ENCODE measurements around the gene ACBD6.

DNA sequence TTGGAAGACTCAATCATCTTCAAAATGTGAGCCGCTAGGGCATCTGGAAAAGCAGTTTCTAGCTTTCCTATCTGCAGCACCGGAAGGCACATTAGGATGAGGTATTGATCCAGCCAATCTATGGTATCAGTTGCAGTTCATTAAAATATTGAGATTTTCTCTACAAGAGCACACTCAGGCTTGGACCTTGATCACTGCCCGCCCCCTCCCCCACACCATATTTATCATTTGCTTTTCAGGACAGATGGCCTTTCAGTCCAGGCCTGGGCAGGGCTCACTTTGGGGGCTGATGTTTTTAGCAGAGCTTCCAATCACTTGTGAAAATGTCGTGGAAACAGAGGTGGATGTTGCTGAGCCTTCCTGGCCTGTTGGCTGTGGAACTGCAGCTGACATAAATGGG lies 254.8 kb downstream of the ACBD6 start:
- TF ChIP-seq POLR2A (IDR thresholded peaks at IDR 0.05) = no peak
- TF ChIP-seq, protein P1, sequence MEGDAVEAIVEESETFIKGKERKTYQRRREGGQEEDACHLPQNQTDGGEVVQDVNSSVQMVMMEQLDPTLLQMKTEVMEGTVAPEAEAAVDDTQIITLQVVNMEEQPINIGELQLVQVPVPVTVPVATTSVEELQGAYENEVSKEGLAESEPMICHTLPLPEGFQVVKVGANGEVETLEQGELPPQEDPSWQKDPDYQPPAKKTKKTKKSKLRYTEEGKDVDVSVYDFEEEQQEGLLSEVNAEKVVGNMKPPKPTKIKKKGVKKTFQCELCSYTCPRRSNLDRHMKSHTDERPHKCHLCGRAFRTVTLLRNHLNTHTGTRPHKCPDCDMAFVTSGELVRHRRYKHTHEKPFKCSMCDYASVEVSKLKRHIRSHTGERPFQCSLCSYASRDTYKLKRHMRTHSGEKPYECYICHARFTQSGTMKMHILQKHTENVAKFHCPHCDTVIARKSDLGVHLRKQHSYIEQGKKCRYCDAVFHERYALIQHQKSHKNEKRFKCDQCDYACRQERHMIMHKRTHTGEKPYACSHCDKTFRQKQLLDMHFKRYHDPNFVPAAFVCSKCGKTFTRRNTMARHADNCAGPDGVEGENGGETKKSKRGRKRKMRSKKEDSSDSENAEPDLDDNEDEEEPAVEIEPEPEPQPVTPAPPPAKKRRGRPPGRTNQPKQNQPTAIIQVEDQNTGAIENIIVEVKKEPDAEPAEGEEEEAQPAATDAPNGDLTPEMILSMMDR (IDR thresholded peaks at IDR 0.05) = no peak

All from lower leg skin (tissue), 3 donors.